ENCODE measurements around the gene LSM2. TPM values are rescaled to one million over a fixed set of nuclear protein-coding genes. Genes with fewer than 3 reads are reported as not detected.

Gene LSM2
- total RNA-seq, 1 donor from 2014 or later, result 137 TPM

DNA sequence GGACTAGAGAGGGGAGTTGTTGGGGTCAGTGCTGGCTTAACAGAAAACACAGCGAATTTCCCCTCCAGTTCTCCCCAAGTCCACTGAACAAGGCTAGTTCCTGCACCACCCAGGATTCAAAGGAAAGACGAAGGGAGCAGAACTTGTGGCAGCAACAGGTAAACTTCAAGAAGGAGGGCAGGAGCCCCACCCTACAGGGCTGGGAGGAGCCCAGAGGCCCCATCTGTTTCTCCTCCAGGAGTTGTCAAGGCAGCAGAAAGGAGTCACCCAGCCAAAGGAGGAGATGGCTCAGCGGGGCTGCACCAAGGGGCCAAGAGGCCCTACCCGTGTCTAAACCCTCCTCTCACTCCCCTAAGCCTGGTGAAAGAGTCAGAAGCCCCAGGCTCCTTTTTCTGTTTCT is 42.6 kb downstream of the LSM2 start:
- H3K27me3 Mint-ChIP-seq (ENCODE audit: insufficient read depth), result no peaks in the 10 kb centered on the region
- peaks cover 12% of the 10 kb centered on the region for H3K4me1 Mint-ChIP-seq (ENCODE audit: low read depth)
- peaks cover 26% of the 10 kb centered on the region for H3K36me3 Mint-ChIP-seq (ENCODE audit: low read depth)
- DNase-seq (ENCODE audit: low spot score), result no peak
- H3K4me3 Mint-ChIP-seq, result no peak overlapping the region
- no peak overlapping the region for H3K27ac Mint-ChIP-seq
- intact Hi-C loops (cut with micrococcal nuclease), result no loop called here
- no peaks in the 10 kb centered on the region for H3K9me3 Mint-ChIP-seq

- peaks cover 6% of the 10 kb centered on the region for H3K4me1 Mint-ChIP-seq (ENCODE audit: low read depth)
- H3K27ac Mint-ChIP-seq, result no peak overlapping the region
- no peaks in the 10 kb centered on the region for H3K27me3 Mint-ChIP-seq (ENCODE audit: insufficient read depth)
- H3K9me3 Mint-ChIP-seq, result no peaks in the 10 kb centered on the region
- peaks cover 28% of the 10 kb centered on the region for H3K36me3 Mint-ChIP-seq (ENCODE audit: low read depth)
- intact Hi-C loops (cut with micrococcal nuclease), result no loop called here
- no peak for DNase-seq (ENCODE audit: low spot score)
- H3K4me3 Mint-ChIP-seq, result no peak overlapping the region
Observed at GRCh38 chr6:31763619-31763940, 43.2 kb downstream of the LSM2 start.

DNA sequence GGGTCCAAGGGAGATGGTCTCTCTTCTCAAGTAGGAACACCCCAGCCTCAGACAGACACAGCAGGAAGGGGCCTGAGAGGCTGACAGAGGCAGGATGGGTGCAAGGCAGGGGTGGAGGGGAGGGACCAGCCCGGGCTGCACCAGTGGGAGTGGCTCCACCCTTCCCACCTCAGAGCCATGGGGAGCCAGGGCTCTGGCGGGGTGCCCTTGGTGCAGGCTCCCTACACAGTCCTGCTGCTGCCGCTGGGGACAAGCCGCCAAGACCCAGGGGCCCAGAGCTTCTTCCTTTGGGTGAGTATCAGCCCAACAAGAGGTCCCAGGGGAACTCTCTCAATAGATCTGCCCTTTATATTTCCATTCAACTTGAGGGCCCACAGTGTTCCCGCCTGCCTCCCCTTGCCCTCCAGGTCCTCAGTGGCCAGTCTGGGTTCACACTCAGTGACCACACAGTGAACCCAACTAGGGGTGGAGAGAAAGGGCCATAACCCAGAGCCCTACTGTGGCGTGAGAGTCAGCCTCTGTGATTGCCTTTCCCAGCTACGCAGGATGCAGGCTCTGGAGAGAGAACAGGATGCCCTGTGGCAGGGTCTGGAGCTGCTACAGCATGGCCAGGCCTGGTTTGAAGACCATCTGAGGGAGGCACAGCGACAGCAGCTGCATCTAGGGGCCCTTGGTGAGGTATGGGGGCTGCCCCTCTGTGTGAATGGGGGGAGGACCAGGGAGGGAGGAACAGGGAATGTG is 43.7 kb downstream of the LSM2 start:
- Mint-ChIP-seq H3K27ac (no peak overlapping the region), H3K4me3 (no peak overlapping the region), H3K36me3 (ENCODE audit: low read depth) (peaks cover 31% of the 10 kb centered on the region), H3K4me1 (ENCODE audit: low read depth) (peaks cover under 1% of the 10 kb centered on the region), H3K9me3 (no peaks in the 10 kb centered on the region), H3K27me3 (ENCODE audit: insufficient read depth) (no peaks in the 10 kb centered on the region)
- DNase-seq (ENCODE audit: low spot score), result no peak
- intact Hi-C loops (cut with micrococcal nuclease), result no loop called here

DNA sequence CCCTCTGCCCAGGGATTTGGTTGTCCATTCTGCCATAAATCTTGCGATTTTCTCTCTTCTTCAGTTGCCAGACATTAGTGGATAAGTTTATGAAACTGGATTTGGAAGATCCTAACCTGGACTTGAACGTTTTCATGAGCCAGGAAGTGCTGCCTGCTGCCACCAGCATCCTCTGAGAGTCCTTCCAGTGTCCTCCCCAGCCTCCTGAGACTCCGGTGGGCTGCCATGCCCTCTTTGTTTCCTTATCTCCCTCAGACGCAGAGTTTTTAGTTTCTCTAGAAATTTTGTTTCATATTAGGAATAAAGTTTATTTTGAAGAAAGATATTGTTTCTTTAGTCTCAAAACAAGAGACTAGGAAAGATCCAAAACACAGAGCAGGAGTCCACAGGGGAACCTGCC is 44.4 kb downstream of the LSM2 start, which contains the start of gene SAPCD1:
Gene SAPCD1 (plus strand): TSS at position 301 of the 400 bp plus-strand sequence. CDS start 399 bp downstream, outside the sequence.
- no peaks in the 10 kb centered on the region for H3K27me3 Mint-ChIP-seq (ENCODE audit: insufficient read depth)
- H3K4me1 Mint-ChIP-seq (ENCODE audit: low read depth), result no peaks in the 10 kb centered on the region
- H3K4me3 Mint-ChIP-seq, result no peak within 1 kb of the TSS
- H3K9me3 Mint-ChIP-seq, result no peaks in the 10 kb centered on the region
- DNase-seq (ENCODE audit: low spot score), result no peak
- intact Hi-C loops (cut with micrococcal nuclease), result no loop called here
- H3K27ac Mint-ChIP-seq, result peak within 1 kb of the TSS; percentile 70
- H3K36me3 Mint-ChIP-seq (ENCODE audit: low read depth), result peaks cover 30% of the 10 kb centered on the region

DNA sequence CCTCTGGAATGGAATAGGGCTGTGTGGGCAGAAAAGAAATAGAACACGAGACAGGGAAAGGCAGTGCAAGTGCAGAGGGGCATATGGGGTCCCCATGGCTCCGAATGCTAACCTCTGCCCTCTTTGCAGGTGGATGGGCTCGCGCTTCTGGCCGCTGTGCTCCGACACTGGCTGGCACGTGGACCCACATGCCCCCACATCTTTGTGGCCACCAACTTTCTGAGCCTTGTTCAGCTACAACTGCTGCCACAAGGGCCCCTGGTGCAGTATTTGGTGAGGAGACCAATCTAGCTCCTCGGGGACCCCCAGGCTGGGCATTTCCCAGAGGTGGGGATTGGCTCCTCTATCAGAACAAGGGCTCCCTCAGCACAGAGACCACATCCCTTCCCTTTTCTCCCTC is 45.4 kb downstream of the LSM2 start:
- intact Hi-C loops (cut with micrococcal nuclease), result no loop called here
- Mint-ChIP-seq H3K27ac (no peak overlapping the region), H3K9me3 (no peaks in the 10 kb centered on the region), H3K4me1 (ENCODE audit: low read depth) (no peaks in the 10 kb centered on the region), H3K4me3 (no peak overlapping the region), H3K27me3 (ENCODE audit: insufficient read depth) (no peaks in the 10 kb centered on the region), H3K36me3 (ENCODE audit: low read depth) (peaks cover 30% of the 10 kb centered on the region)
- DNase-seq (ENCODE audit: low spot score), result no peak

DNA sequence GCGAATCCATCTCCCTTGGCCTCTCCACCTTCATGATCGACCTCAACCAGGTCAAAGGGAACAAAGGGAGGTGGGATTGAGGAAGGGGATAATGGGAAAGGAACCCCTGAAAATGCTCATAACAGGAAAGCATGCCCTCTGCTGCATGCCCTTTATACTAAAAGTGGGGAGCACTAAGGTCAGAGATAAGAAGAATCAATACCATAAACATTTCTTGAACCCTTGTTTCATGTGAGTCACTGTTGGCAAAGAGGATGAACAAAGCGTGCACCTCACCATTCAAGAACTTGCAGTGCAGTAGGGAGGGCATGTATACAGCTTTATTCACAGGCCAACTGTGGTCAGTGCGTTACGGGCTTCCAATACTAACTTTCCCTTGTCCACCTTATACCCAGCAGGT is 46.0 kb downstream of the LSM2 start:
- H3K27ac Mint-ChIP-seq, result no peak overlapping the region
- peaks cover 30% of the 10 kb centered on the region for H3K36me3 Mint-ChIP-seq (ENCODE audit: low read depth)
- no peak overlapping the region for H3K4me3 Mint-ChIP-seq
- H3K4me1 Mint-ChIP-seq (ENCODE audit: low read depth), result no peaks in the 10 kb centered on the region
- H3K27me3 Mint-ChIP-seq (ENCODE audit: insufficient read depth), result no peaks in the 10 kb centered on the region
- intact Hi-C loops (cut with micrococcal nuclease), result no loop called here
- no peak for DNase-seq (ENCODE audit: low spot score)
- H3K9me3 Mint-ChIP-seq, result no peaks in the 10 kb centered on the region

DNA sequence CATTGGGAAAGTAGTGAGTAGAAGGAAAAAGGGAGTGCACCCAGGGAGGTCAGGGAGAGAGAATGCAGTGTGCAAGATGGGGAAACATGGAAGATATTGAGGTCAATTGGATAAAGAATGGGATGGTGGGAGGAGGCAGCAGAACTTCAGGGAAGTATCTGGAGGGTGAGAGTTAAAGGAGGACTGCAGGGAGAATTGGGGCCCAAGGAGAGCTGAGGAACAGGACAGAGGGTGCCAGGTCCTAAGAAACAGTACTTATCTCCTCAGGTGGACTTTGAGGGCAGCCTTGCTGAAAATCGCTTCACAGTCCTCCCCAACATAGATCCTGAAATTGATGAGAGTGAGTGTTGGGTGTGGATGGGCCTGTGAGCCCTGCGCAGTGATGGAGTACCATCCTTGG is 48.5 kb downstream of the LSM2 start:
- H3K4me3 Mint-ChIP-seq, result no peak overlapping the region
- H3K4me1 Mint-ChIP-seq (ENCODE audit: low read depth), result no peaks in the 10 kb centered on the region
- no peak overlapping the region for H3K27ac Mint-ChIP-seq
- DNase-seq (ENCODE audit: low spot score), result no peak
- intact Hi-C loops (cut with micrococcal nuclease), result no loop called here
- H3K36me3 Mint-ChIP-seq (ENCODE audit: low read depth), result peaks cover 28% of the 10 kb centered on the region
- H3K27me3 Mint-ChIP-seq (ENCODE audit: insufficient read depth), result no peaks in the 10 kb centered on the region
- H3K9me3 Mint-ChIP-seq, result no peaks in the 10 kb centered on the region

- H3K4me3 Mint-ChIP-seq, result no peak overlapping the region
- intact Hi-C loops (cut with micrococcal nuclease), result no loop called here
- H3K4me1 Mint-ChIP-seq (ENCODE audit: low read depth), result peaks cover 5% of the 10 kb centered on the region
- peaks cover 13% of the 10 kb centered on the region for H3K36me3 Mint-ChIP-seq (ENCODE audit: low read depth)
- no peaks in the 10 kb centered on the region for H3K9me3 Mint-ChIP-seq
- H3K27ac Mint-ChIP-seq, result no peak overlapping the region
- no peaks in the 10 kb centered on the region for H3K27me3 Mint-ChIP-seq (ENCODE audit: insufficient read depth)
- DNase-seq (ENCODE audit: low spot score), result no peak
Observed at GRCh38 chr6:31752739-31753319, 53.9 kb downstream of the LSM2 start.

DNA sequence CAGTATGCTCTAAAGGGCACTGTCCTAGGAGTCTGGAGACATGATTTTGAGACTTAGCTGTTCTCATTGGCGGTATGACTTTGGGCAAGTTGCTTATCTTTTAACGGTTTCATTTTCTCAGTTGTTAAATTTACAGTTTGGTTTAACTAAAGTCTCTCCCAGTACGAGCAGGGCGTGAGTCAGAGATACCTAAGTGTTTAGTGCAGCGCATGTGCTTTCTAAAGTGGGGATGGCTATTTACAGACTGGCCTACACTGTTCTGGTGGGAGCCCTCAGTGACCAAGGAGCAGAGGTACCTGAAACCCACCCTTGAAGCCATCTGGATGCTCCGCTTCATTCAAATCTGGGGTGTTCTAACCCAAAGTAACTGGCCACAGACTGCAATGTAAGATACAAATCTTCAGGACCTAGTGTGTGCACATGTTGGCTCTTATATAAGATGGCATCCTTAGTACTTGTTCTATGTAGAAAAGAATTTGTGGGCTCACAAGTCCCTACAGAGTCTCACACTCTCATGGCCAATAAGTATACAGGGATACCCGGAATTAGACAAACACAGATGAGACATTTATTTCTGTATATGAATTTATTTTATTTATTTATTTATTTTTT is 56.2 kb downstream of the LSM2 start:
- no peak for DNase-seq (ENCODE audit: low spot score)
- Mint-ChIP-seq H3K27ac (no peak overlapping the region), H3K4me1 (ENCODE audit: low read depth) (peaks cover 5% of the 10 kb centered on the region), H3K4me3 (no peak overlapping the region), H3K27me3 (ENCODE audit: insufficient read depth) (no peaks in the 10 kb centered on the region), H3K9me3 (no peaks in the 10 kb centered on the region), H3K36me3 (ENCODE audit: low read depth) (peaks cover 18% of the 10 kb centered on the region)
- intact Hi-C loops (cut with micrococcal nuclease), result no loop called here

DNA sequence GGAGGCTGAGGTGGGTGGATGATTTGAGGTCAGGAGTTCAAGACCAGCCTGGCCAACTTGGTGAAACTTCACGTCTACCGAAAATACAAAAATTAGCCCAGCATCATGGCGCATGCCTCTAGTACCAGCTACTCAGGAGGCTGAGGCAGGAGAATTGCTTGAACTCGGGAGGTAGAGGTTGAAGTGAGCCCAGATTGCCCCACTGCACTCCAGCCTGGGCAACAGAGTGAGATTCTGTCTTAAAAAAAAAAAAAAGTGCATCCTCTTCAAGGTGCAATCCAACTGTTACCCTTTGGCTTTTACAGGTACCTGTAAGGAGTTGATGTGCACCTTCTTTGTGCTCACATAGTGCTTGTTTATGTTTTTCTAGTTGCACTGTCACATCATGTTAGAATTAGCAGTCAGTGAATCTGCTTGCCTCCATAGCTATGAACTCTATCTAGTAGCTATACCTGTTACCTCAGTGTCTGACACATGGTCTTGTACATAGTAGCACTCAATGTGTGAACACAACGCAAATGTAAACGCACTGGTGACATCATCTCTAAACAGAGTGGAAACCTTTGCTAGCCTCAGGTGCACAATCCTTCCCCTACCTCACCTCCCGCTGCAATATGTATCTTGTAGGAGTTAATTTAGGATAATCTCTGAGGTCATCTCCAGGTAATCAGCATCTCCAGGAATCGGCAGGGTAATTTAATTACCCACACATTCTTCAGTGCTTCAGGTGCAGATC is 57.3 kb downstream of the LSM2 start:
- H3K27me3 Mint-ChIP-seq (ENCODE audit: insufficient read depth), result no peaks in the 10 kb centered on the region
- peaks cover 6% of the 10 kb centered on the region for H3K4me1 Mint-ChIP-seq (ENCODE audit: low read depth)
- no peaks in the 10 kb centered on the region for H3K9me3 Mint-ChIP-seq
- no peak overlapping the region for H3K27ac Mint-ChIP-seq
- H3K36me3 Mint-ChIP-seq (ENCODE audit: low read depth), result peaks cover 23% of the 10 kb centered on the region
- no peak for DNase-seq (ENCODE audit: low spot score)
- intact Hi-C loops (cut with micrococcal nuclease), result no loop called here
- no peak overlapping the region for H3K4me3 Mint-ChIP-seq

Other genes starting within 250 kb of the LSM2 start
- gene LTA, start 234.7 kb downstream of the LSM2 start, total RNA-seq, result 1,021 and 1,078 TPM in 2 replicates
- 427 and 430 TPM in 2 replicates for gene TNF, start 231.4 kb downstream of the LSM2 start, total RNA-seq
- gene LTB, start 224.5 kb downstream of the LSM2 start, total RNA-seq, result 270 and 277 TPM in 2 replicates
- 63.0 and 66.6 TPM in 2 replicates for gene LST1, start 220.7 kb downstream of the LSM2 start, total RNA-seq
- 19.1 and 20.3 TPM in 2 replicates for gene NCR3, start 214.0 kb downstream of the LSM2 start, total RNA-seq
- gene AIF1, start 191.7 kb downstream of the LSM2 start, total RNA-seq, result 55.5 and 61.5 TPM in 2 replicates
- gene PRRC2A, start 186.3 kb downstream of the LSM2 start, total RNA-seq, result 281 and 283 TPM in 2 replicates
- gene BAG6, start 154.3 kb downstream of the LSM2 start, total RNA-seq, result 319 and 323 TPM in 2 replicates
- gene APOM, start 151.1 kb downstream of the LSM2 start, total RNA-seq, result 1.8 and 3.7 TPM in 2 replicates
- 18.1 and 19.1 TPM in 2 replicates for gene C6orf47, start 146.2 kb downstream of the LSM2 start, total RNA-seq
- 34.8 and 37.2 TPM in 2 replicates for gene GPANK1, start 142.0 kb downstream of the LSM2 start, total RNA-seq
- 302 and 308 TPM in 2 replicates for gene CSNK2B, start 140.9 kb downstream of the LSM2 start, total RNA-seq
- 29.5 and 35.1 TPM in 2 replicates for gene LY6G5B, start 137.0 kb downstream of the LSM2 start, total RNA-seq
- gene LY6G5C, start 125.9 kb downstream of the LSM2 start, total RNA-seq, result 4.7 and 4.9 TPM in 2 replicates
- gene ABHD16A, start 103.6 kb downstream of the LSM2 start, total RNA-seq, result 45.7 and 46.5 TPM in 2 replicates
- not detected in 2 replicates for gene LY6G6F, start 100.1 kb downstream of the LSM2 start, total RNA-seq
- gene LY6G6D, start 91.6 kb downstream of the LSM2 start, total RNA-seq, result not detected in 2 replicates
- not detected in 2 replicates for gene LY6G6C, start 85.2 kb downstream of the LSM2 start, total RNA-seq
- gene MPIG6B, start 83.6 kb downstream of the LSM2 start, total RNA-seq, result not detected in 2 replicates
- 4.9 and 5.7 TPM in 2 replicates for gene DDAH2, start 77.7 kb downstream of the LSM2 start, total RNA-seq
- 398 and 399 TPM in 2 replicates for gene CLIC1, start 70.4 kb downstream of the LSM2 start, total RNA-seq
- gene MSH5, start 67.0 kb downstream of the LSM2 start, total RNA-seq, result 80.5 and 83.4 TPM in 2 replicates
- gene SAPCD1, start 44.3 kb downstream of the LSM2 start, total RNA-seq, result 16.7 and 17.0 TPM in 2 replicates
- 2.9 and 5.0 TPM in 2 replicates for gene VWA7, start 29.6 kb downstream of the LSM2 start, total RNA-seq
- 150 and 161 TPM in 2 replicates for gene VARS1, start 11.2 kb downstream of the LSM2 start, total RNA-seq
- gene HSPA1L, start 8.3 kb upstream of the LSM2 start, total RNA-seq, result 2.2 and 2.9 TPM in 2 replicates
- gene HSPA1A, start 8.6 kb upstream of the LSM2 start, total RNA-seq, result 173 and 175 TPM in 2 replicates
- 152 and 155 TPM in 2 replicates for gene HSPA1B, start 20.8 kb upstream of the LSM2 start, total RNA-seq
- gene NEU1, start 55.9 kb upstream of the LSM2 start, total RNA-seq, result 22.1 and 24.3 TPM in 2 replicates
- gene SLC44A4, start 72.0 kb upstream of the LSM2 start, total RNA-seq, result 0.12 TPM in 1 of 2 replicates, not detected in the other
- 75.9 and 80.4 TPM in 2 replicates for gene EHMT2, start 90.7 kb upstream of the LSM2 start, total RNA-seq
- 4.6 and 5.1 TPM in 2 replicates for gene ZBTB12, start 95.1 kb upstream of the LSM2 start, total RNA-seq
- gene C2, start 120.8 kb upstream of the LSM2 start, total RNA-seq, result 0.88 and 1.6 TPM in 2 replicates
- 0.21 TPM in 1 of 2 replicates, not detected in the other for gene CFB, start 139.1 kb upstream of the LSM2 start, total RNA-seq
- gene NELFE, start 152.0 kb upstream of the LSM2 start, total RNA-seq, result 92.3 and 97.7 TPM in 2 replicates
- 85.8 and 101 TPM in 2 replicates for gene SKIC2, start 152.2 kb upstream of the LSM2 start, total RNA-seq
- gene DXO, start 165.2 kb upstream of the LSM2 start, total RNA-seq, result 14.1 and 15.2 TPM in 2 replicates
- 4.0 and 4.1 TPM in 2 replicates for gene C4A, start 175.1 kb upstream of the LSM2 start, total RNA-seq
- 4.1 and 4.7 TPM in 2 replicates for gene C4B, start 207.8 kb upstream of the LSM2 start, total RNA-seq
- 0.34 and 0.36 TPM in 2 replicates for gene CYP21A2, start 231.4 kb upstream of the LSM2 start, total RNA-seq

Measured in activated T-helper 1 cell treated with anti-CD3 and anti-CD28 coated beads, Interleukin-12 subunit alpha, Interleukin-12 subunit beta, Interleukin-2, Interleukin-4 antibody, amounts not matched to agents 30 ng/mL and 10 ng/mL and 1 ng/mL, durations not matched to agents 14 hours and 24 hours and 36 hours (primary cell).